Stimulated activated CD4-positive, alpha-beta T cell treated with anti-CD3 and anti-CD28 coated beads, Interleukin-4, amount 100 ng/mL, for 24 hours (primary cell): ENCODE measurements around the gene IL1RAPL1.
"Not testable (repeated sequence)": the region's sequence is repeated elsewhere in the genome, so short reads cannot be mapped to it uniquely, and the experiment has no call there.

ENCODE experiments used
- DNase-seq: peaks from one replicate; pipeline ENCODE4 v3.0.0-alpha.2; 2020

IL1RAPL1 gene

GRCh38 chrX:29295987-29296680, 708.9 kb downstream of the IL1RAPL1 start:
- no peak for DNase-seq

- no peak for DNase-seq
Measured at GRCh38 chrX:29297171-29297800, 710.0 kb downstream of the IL1RAPL1 start.

DNA sequence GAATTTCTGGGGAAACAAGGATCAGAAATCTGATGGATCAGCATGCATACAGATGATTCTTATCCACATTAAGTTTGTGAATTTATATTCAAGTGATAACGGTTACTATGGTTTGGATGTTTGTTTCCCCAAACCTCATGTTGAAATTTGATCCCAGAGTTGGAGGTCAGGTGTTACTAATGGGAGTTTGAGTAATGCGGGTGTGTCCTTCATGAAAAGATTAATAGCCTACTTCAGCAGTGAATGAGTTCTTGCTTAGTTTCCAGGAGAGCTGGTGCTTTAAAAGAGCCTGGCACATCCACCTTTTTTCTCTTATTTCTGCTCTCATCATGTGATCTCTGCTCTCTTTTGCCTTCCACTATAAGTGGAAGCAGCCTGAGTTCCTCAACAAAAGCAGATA, 712.4 kb downstream of the IL1RAPL1 start:
- DNase-seq, result no peak

DNA sequence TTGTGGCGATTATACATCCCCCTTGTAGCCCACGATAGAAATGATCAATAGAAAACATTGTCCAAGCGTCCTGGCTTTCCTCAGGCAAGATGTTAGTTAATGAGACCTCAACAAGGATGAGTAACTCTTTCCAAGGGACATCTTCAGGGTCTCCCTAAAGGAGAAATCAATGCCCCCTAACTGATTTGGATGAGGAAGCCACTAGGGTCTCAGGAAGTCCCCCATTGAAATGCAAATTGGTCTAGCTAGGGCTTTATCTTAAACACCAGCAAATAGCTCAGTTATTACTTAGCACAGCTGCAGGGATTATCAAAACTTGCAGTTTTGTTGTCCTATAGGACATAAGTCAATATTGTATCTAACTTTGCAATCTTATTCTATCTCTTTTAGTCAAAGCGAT, 721.5 kb downstream of the IL1RAPL1 start:
- no peak for DNase-seq

DNA sequence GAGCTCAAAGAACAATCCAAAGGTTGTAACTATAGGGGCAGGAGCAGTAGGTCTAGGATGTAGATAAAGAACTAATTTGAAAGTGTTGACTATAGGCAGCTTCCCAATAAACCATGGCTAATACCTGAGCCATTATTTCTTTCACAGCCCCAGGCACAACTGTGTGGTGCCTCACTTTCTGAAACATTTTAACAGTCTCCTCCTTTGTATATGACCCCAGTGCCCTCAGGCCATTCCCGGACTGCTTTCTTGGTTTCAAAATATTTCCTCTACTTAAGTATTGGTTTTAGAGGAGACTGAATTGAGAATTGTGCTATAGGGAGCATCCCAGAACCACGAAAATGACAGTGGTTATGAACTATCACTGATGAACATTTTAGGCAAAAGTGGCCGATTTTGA, 728.7 kb downstream of the IL1RAPL1 start:
- DNase-seq, result no peak

GRCh38 chrX:29318012-29318411, 730.8 kb downstream of the IL1RAPL1 start:
- DNase-seq, result no peak

DNA sequence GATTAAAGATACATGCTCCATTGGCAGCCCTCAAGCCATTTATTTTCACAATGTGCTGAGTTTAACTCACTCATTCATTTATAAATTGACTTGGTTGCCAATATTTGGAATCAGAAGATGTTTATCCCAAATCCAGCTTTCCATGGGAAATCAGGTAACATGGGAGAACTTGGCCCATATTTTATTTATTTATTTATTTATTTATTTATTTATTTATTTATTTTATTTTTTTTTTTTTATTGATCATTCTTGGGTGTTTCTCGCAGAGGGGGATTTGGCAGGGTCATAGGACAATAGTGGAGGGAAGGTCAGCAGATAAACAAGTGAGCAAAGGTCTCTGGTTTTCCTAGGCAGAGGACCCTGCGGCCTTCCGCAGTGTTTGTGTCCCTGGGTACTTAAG, 745.2 kb downstream of the IL1RAPL1 start:
- not testable (repeated sequence) for DNase-seq

GRCh38 chrX:29333091-29333490, 745.8 kb downstream of the IL1RAPL1 start:
- not testable (repeated sequence) for DNase-seq

DNA sequence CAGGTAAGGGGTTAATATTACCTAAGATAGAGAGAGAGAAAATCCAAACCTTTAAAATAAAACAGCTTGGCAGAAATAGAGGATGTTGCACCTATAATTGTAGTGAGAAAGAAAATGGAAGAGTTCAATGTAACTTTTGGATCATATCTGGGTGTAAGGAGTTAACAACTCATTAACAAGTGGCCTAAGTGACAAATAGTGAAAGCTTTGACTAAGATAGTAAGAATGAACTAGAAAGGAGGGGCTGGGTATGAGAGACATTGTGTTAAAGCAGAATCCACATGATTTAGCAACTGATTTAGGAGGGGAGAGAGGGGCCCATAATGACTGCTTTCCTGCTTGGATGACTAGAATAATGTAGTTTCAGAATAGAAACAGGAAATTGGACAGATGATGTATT, 761.0 kb downstream of the IL1RAPL1 start:
- no peak for DNase-seq

- DNase-seq, result no peak
Measured at GRCh38 chrX:29359276-29359675, 772.0 kb downstream of the IL1RAPL1 start.

DNA sequence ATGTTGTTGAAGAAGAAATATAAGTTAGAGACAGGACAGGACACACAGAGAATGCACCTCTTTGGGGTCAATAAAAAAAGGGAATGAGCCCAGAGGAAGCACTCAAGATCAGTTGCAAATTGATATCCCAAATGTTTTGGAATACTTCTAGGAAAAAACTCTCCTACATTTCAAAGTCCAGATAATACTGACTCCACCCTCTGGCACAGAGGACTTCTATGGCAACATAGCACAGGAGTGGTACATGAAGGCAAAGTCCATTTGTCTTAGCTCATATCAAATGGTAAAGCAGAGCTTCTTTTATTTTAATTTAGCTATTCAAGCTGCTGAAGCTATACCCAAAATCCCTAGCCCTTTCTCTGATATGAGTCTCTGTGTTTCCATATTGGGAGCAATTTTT, 787.5 kb downstream of the IL1RAPL1 start:
- not testable (repeated sequence) for DNase-seq

DNA sequence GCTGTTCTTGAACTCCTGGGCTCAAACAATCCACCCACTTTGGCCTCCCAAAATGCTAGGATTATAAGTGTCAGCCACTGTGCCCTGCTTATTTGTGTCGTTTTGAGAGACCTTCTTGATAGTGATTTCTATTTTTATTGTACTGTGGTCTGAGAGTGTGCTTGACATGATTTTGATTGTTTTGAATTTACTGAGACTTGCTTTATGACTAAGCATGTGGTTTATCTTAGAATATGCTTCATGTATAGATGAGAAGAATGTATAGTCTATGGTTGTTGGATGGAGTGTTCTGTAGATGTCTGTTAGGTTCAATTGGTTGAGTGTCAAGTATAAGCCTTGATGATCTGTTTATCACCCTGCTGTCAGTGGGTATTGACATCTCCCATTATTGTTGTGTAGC, 789.3 kb downstream of the IL1RAPL1 start:
- DNase-seq, result no peak

DNA sequence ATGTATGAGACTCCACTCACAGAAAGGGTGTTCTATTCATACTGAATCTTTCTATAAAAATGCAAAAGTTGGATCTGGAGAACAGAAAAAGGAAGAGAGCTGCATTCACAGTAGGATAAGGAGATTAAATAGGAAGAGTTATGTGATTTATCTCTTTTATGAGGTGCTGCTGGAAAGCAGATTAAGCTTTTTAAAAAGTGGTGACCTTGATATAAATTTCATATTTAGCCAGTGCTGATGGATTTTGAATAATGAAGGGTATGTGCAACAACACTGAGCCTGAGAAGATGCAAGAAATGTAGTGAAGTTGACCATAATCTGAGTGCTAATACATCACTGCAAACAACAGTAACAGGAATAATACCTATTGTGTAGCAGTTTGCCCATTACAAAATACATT, 795.6 kb downstream of the IL1RAPL1 start:
- DNase-seq, result no peak

- DNase-seq, result no peak
Measured at GRCh38 chrX:29388509-29388908, 801.3 kb downstream of the IL1RAPL1 start.

DNA sequence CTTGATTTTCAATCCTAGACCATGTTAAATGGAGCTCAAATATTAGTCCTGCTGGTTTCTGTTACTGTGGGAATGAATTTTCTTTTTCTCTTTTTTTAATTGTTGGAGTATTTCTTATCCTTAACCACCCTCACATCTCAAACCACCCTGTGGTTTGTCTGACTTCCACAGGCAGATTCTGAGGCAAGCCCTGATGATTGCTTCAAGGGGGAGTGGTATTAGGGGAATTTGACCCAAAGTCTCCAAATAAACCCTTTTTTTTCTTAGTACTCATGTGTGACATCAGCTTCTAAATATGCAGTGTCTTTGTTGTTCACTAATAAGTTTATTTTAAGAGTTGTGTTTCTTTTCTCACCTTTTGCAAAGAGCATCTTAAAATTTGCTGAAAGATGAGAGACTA, 810.3 kb downstream of the IL1RAPL1 start:
- DNase-seq, result no peak

GRCh38 chrX:29407357-29407756, 820.1 kb downstream of the IL1RAPL1 start:
- DNase-seq, result no peak

GRCh38 chrX:29419774-29420553, 832.7 kb downstream of the IL1RAPL1 start:
- DNase-seq, result no peak

DNA sequence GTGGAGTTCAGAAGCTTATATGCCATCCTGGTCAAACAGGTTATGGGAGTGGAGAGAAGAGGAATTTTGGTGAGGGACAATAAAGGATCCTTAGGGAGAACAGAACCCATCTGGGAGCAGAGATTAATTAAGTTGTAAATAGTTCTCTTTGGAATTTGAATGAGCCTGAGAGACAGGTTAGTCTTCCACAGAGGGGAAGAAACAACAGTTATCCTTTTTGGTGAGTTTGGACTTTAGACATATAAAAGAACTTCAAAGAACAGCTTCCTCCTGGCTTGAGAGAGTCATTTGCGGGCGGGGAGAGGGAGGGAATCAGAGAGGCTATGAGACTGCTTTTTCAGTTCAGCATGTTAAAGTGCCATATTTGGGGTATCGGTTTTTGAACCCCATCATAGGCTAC, 834.8 kb downstream of the IL1RAPL1 start:
- DNase-seq, result no peak

DNA sequence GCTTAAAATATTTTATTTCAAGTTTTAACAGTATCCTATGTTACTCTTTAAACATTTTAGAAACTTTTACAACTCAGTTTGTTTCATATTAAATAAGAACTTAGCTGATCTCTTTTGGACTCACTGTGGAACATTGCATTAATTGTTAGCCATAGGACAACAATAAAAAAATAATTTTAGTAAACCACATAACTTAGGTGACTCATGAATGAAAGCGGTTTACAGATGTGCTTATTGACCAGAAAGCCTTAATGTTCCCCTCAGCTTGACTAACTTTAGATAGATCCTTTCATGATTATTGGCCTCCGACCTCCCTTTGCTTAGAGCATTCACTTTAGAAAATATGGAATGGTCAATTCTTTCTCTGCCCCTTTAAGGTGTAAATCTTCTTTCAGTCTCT, 844.6 kb downstream of the IL1RAPL1 start:
- DNase-seq, result no peak

DNA sequence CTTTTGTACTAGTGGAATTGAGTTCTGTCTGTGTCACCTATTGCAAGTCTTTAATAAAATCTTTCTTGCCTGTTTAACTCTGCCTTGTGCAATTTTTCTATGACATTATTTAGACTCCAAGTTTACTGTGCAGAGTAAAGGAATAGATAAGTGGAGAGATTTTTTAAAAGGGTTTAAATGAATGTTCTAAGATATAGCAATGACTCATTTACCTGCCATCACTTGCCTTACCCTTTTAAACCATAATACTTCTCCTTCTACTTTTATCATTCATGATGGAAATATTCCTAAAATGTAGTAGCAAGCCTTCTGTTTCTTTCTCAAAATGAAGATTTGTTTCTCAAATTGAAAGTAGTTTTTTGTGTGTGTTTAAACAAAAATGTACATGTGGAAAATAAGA, 845.3 kb downstream of the IL1RAPL1 start:
- no peak for DNase-seq

GRCh38 chrX:29434939-29435338, 847.7 kb downstream of the IL1RAPL1 start:
- no peak for DNase-seq

GRCh38 chrX:29435396-29435795, 848.1 kb downstream of the IL1RAPL1 start:
- no peak for DNase-seq

DNA sequence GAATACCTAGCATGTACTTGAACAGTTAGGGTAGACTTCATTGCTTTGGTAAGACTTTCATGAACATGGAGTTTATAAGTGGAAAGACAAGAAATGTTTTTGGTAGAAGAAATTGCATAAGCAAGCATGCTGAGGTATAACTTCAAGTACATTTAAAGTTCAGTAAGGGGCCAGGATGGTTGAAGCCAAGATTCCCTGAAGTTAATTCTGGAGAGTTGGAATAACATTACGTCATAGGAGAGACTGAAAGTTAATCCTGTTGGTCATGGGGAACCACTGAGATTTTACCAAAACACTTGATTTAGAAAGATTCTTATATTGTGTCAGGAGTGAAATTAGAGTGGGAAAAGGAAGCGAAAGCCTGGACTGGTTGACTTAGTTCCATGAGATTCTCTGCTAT, 860.6 kb downstream of the IL1RAPL1 start:
- no peak for DNase-seq

DNA sequence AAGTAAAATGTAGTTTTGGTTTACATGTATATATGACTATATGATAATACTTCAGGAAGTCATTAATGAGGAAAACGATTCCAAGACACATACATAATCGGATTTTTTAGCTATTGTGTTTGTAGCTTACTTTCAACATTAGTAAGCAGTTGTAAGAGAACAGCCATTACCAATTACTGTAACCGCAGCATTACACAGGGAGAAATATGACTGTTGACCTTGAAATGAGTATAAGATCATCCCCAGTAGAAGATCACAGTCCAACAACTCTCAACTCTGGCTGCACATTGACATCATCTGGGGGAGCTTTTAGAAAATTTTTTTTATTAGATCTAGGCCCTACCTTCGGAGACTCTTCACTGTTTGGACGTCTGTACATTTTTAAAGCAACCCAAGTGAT, 866.1 kb downstream of the IL1RAPL1 start:
- DNase-seq, result no peak
